Measurements from ENCODE around the gene NTMT2. TPM values are rescaled to one million over a fixed set of nuclear protein-coding genes. Genes with fewer than 3 reads are reported as not detected.

Gene NTMT2
- total and polyA plus RNA-seq, 4 experiments from 2014 or later, result not detected

GRCh38 chr1:170196490-170197236 lies 50.9 kb downstream of the NTMT2 start:
- Mint-ChIP-seq H3K4me1 (no peaks in the 10 kb centered on the region), H3K4me3 (no peak overlapping the region), H3K27me3 (peaks cover 10 to 11% of the 10 kb centered on the region in 2 donors), H3K27ac (no peak overlapping the region), H3K36me3 (no peaks in the 10 kb centered on the region), H3K9me3 (peaks cover 0 to 7% (median 0%) of the 10 kb centered on the region in 8 donors)
- intact Hi-C loops (cut with micrococcal nuclease), result no loop called here
- peaks cover 10% of the 10 kb centered on the region for H3K27me3 ChIP-seq (ENCODE audit: insufficient read depth, low read length)
- ChIA-PET CTCF (ENCODE audit: partially characterized antibody) (no interaction called here), POLR2A (ENCODE audit: partially characterized antibody) (no interaction called here)
- no peaks in the 10 kb centered on the region for H3K9me3 ChIP-seq (ENCODE audit: control insufficient read depth in 1 of 2, low read length in 2 of 2)
- H3K4me1 ChIP-seq (ENCODE audit: insufficient read depth, low read length), result no peaks in the 10 kb centered on the region
- no peak for DNase-seq
- H3K36me3 ChIP-seq (ENCODE audit: insufficient read depth, low read length), result no peaks in the 10 kb centered on the region
- no peak overlapping the region for H3K4me3 ChIP-seq (ENCODE audit: low read length in 2 of 2)
- no peak overlapping the region for H3K27ac ChIP-seq (ENCODE audit: low read depth, low read length)

- H3K27ac Mint-ChIP-seq, result no peak overlapping the region
- no peak overlapping the region for H3K4me3 ChIP-seq (ENCODE audit: low read length in 2 of 2)
- H3K27ac ChIP-seq (ENCODE audit: low read depth, low read length), result no peak overlapping the region
- CTCF ChIA-PET (ENCODE audit: partially characterized antibody), result no interaction called here
- no peaks in the 10 kb centered on the region for H3K4me1 Mint-ChIP-seq
- intact Hi-C loops (cut with micrococcal nuclease), result no loop called here
- H3K9me3 Mint-ChIP-seq, result no peaks in the 10 kb centered on the region
- peaks cover 9 to 13% of the 10 kb centered on the region in 2 donors for H3K27me3 Mint-ChIP-seq
- no peak overlapping the region for H3K4me3 Mint-ChIP-seq
- no peaks in the 10 kb centered on the region for H3K36me3 ChIP-seq (ENCODE audit: insufficient read depth, low read length)
- no peaks in the 10 kb centered on the region for H3K9me3 ChIP-seq (ENCODE audit: control insufficient read depth in 1 of 2, low read length in 2 of 2)
- peaks cover 10% of the 10 kb centered on the region for H3K27me3 ChIP-seq (ENCODE audit: insufficient read depth, low read length)
- no peak for DNase-seq
- POLR2A ChIA-PET (ENCODE audit: partially characterized antibody), result no interaction called here
- no peaks in the 10 kb centered on the region for H3K4me1 ChIP-seq (ENCODE audit: insufficient read depth, low read length)
- no peaks in the 10 kb centered on the region for H3K36me3 Mint-ChIP-seq
Measured at GRCh38 chr1:170198090-170198489, 52.3 kb downstream of the NTMT2 start.

GRCh38 chr1:170198584-170198983 lies 52.8 kb downstream of the NTMT2 start:
- Mint-ChIP-seq H3K27ac (no peak overlapping the region), H3K9me3 (no peaks in the 10 kb centered on the region), H3K4me3 (no peak overlapping the region), H3K36me3 (no peaks in the 10 kb centered on the region), H3K4me1 (no peaks in the 10 kb centered on the region), H3K27me3 (peaks cover 9 to 15% of the 10 kb centered on the region in 2 donors)
- H3K4me1 ChIP-seq (ENCODE audit: insufficient read depth, low read length), result no peaks in the 10 kb centered on the region
- ChIA-PET POLR2A (ENCODE audit: partially characterized antibody) (no interaction called here), CTCF (ENCODE audit: partially characterized antibody) (no interaction called here)
- H3K36me3 ChIP-seq (ENCODE audit: insufficient read depth, low read length), result no peaks in the 10 kb centered on the region
- H3K9me3 ChIP-seq (ENCODE audit: control insufficient read depth in 1 of 2, low read length in 2 of 2), result no peaks in the 10 kb centered on the region
- H3K27ac ChIP-seq (ENCODE audit: low read depth, low read length), result no peak overlapping the region
- H3K27me3 ChIP-seq (ENCODE audit: insufficient read depth, low read length), result peaks cover 10% of the 10 kb centered on the region
- intact Hi-C loops (cut with micrococcal nuclease), result no loop called here
- H3K4me3 ChIP-seq (ENCODE audit: low read length in 2 of 2), result no peak overlapping the region
- DNase-seq, result no peak

- H3K4me1 ChIP-seq (ENCODE audit: insufficient read depth, low read length), result no peaks in the 10 kb centered on the region
- H3K4me3 Mint-ChIP-seq, result no peak overlapping the region
- H3K4me3 ChIP-seq (ENCODE audit: low read length in 2 of 2), result no peak overlapping the region
- peaks cover 16% of the 10 kb centered on the region in 2 donors for H3K27me3 Mint-ChIP-seq
- no peaks in the 10 kb centered on the region for H3K4me1 Mint-ChIP-seq
- DNase-seq, result no peak
- peaks cover 10% of the 10 kb centered on the region for H3K27me3 ChIP-seq (ENCODE audit: insufficient read depth, low read length)
- no peaks in the 10 kb centered on the region for H3K36me3 ChIP-seq (ENCODE audit: insufficient read depth, low read length)
- intact Hi-C loops (cut with micrococcal nuclease), result no loop called here
- POLR2A ChIA-PET (ENCODE audit: partially characterized antibody), result no interaction called here
- no peak overlapping the region for H3K27ac ChIP-seq (ENCODE audit: low read depth, low read length)
- H3K36me3 Mint-ChIP-seq, result no peaks in the 10 kb centered on the region
- H3K27ac Mint-ChIP-seq, result no peak overlapping the region
- no peaks in the 10 kb centered on the region for H3K9me3 ChIP-seq (ENCODE audit: control insufficient read depth in 1 of 2, low read length in 2 of 2)
- CTCF ChIA-PET (ENCODE audit: partially characterized antibody), result no interaction called here
- no peaks in the 10 kb centered on the region for H3K9me3 Mint-ChIP-seq
Measured at GRCh38 chr1:170200161-170200560, 54.4 kb downstream of the NTMT2 start.

GRCh38 chr1:170200621-170201397 lies 55.0 kb downstream of the NTMT2 start:
- no peaks in the 10 kb centered on the region for H3K36me3 Mint-ChIP-seq
- no peaks in the 10 kb centered on the region for H3K36me3 ChIP-seq (ENCODE audit: insufficient read depth, low read length)
- ChIA-PET POLR2A (ENCODE audit: partially characterized antibody) (no interaction called here), CTCF (ENCODE audit: partially characterized antibody) (no interaction called here)
- H3K4me1 ChIP-seq (ENCODE audit: insufficient read depth, low read length), result no peaks in the 10 kb centered on the region
- H3K27ac ChIP-seq (ENCODE audit: low read depth, low read length), result no peak overlapping the region
- H3K4me3 ChIP-seq (ENCODE audit: low read length in 2 of 2), result no peak overlapping the region
- DNase-seq, result no peak
- no peaks in the 10 kb centered on the region for H3K9me3 Mint-ChIP-seq
- intact Hi-C loops (cut with micrococcal nuclease), result no loop called here
- H3K27ac Mint-ChIP-seq, result no peak overlapping the region
- H3K27me3 Mint-ChIP-seq, result peaks cover 16% of the 10 kb centered on the region in 2 donors
- H3K4me1 Mint-ChIP-seq, result no peaks in the 10 kb centered on the region
- H3K9me3 ChIP-seq (ENCODE audit: control insufficient read depth in 1 of 2, low read length in 2 of 2), result no peaks in the 10 kb centered on the region
- peaks cover 10% of the 10 kb centered on the region for H3K27me3 ChIP-seq (ENCODE audit: insufficient read depth, low read length)
- no peak overlapping the region for H3K4me3 Mint-ChIP-seq

- Histone ChIP-seq H3K27ac (ENCODE audit: low read depth, low read length) (no peak overlapping the region), H3K4me1 (ENCODE audit: insufficient read depth, low read length) (no peaks in the 10 kb centered on the region), H3K27me3 (ENCODE audit: insufficient read depth, low read length) (no peaks in the 10 kb centered on the region), H3K9me3 (ENCODE audit: control insufficient read depth in 1 of 2, low read length in 2 of 2) (no peaks in the 10 kb centered on the region), H3K36me3 (ENCODE audit: insufficient read depth, low read length) (no peaks in the 10 kb centered on the region), H3K4me3 (ENCODE audit: low read length in 2 of 2) (no peak overlapping the region)
- Mint-ChIP-seq H3K4me1 (no peaks in the 10 kb centered on the region), H3K27ac (no peak overlapping the region), H3K36me3 (no peaks in the 10 kb centered on the region), H3K27me3 (peaks cover 13 to 16% of the 10 kb centered on the region in 2 donors), H3K4me3 (no peak overlapping the region), H3K9me3 (peaks cover 0 to 7% (median 3%) of the 10 kb centered on the region in 8 donors)
- CTCF ChIA-PET (ENCODE audit: partially characterized antibody), result no interaction called here
- POLR2A ChIA-PET (ENCODE audit: partially characterized antibody), result no interaction called here
- DNase-seq, result no peak
- intact Hi-C loops (cut with micrococcal nuclease), result no loop called here
Measured at GRCh38 chr1:170203693-170204092, 57.9 kb downstream of the NTMT2 start.

GRCh38 chr1:170204121-170204520 lies 58.4 kb downstream of the NTMT2 start:
- Histone ChIP-seq H3K9me3 (ENCODE audit: control insufficient read depth in 1 of 2, low read length in 2 of 2) (no peaks in the 10 kb centered on the region), H3K4me3 (ENCODE audit: low read length in 2 of 2) (no peak overlapping the region), H3K4me1 (ENCODE audit: insufficient read depth, low read length) (no peaks in the 10 kb centered on the region), H3K27me3 (ENCODE audit: insufficient read depth, low read length) (no peaks in the 10 kb centered on the region), H3K36me3 (ENCODE audit: insufficient read depth, low read length) (no peaks in the 10 kb centered on the region), H3K27ac (ENCODE audit: low read depth, low read length) (no peak overlapping the region)
- intact Hi-C loops (cut with micrococcal nuclease), result no loop called here
- Mint-ChIP-seq H3K27me3 (peaks cover 13 to 16% of the 10 kb centered on the region in 2 donors), H3K36me3 (no peaks in the 10 kb centered on the region), H3K4me3 (no peak overlapping the region), H3K27ac (no peak overlapping the region), H3K9me3 (peaks cover 0 to 7% (median 3%) of the 10 kb centered on the region in 8 donors), H3K4me1 (no peaks in the 10 kb centered on the region)
- ChIA-PET CTCF (ENCODE audit: partially characterized antibody) (no interaction called here), POLR2A (ENCODE audit: partially characterized antibody) (no interaction called here)
- DNase-seq, result no peak

Measured in CD4-positive, alpha-beta memory T cell (primary cell).